ENCODE results near the gene TOMM70.

TOMM70 gene

DNA sequence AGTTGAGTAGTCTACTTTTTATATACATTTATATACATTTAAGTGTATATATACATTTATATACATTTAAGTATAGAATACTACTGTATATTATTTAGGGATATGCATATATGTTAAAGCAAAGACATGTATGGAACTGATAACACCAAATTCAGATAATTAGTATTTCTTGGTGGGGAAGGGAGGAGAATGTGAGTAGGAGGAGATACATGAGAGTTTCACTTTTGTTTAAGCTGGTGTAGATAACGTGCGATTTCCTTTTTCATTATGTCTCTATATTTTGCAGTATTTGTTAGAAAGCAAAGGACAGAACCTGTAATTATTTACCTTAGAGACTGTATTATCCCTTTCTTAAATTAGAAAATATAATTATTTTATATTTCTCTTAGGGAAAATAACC lies 83.0 kb downstream of the TOMM70 start:
- ATAC-seq: no peak
- no peak for TF ChIP-seq ESRRG (CRISPR knock-in tag; IDR thresholded peaks at IDR 0.05)
- TF ChIP-seq OSR1 (CRISPR knock-in tag; IDR thresholded peaks at IDR 0.05): no peak
- TF ChIP-seq RARB (CRISPR knock-in tag; IDR thresholded peaks at IDR 0.05): no peak
- no peak for TF ChIP-seq PPARA (CRISPR knock-in tag; IDR thresholded peaks at IDR 0.05; ENCODE audit: borderline replicate concordance)
- TF ChIP-seq CSDC2 (CRISPR knock-in tag; IDR thresholded peaks at IDR 0.05): no peak
- TF ChIP-seq GLIS3 (CRISPR knock-in tag; IDR thresholded peaks at IDR 0.05): no peak
- no peak for TF ChIP-seq ZNF70 (CRISPR knock-in tag; IDR thresholded peaks at IDR 0.05)
- TF ChIP-seq, protein P1, sequence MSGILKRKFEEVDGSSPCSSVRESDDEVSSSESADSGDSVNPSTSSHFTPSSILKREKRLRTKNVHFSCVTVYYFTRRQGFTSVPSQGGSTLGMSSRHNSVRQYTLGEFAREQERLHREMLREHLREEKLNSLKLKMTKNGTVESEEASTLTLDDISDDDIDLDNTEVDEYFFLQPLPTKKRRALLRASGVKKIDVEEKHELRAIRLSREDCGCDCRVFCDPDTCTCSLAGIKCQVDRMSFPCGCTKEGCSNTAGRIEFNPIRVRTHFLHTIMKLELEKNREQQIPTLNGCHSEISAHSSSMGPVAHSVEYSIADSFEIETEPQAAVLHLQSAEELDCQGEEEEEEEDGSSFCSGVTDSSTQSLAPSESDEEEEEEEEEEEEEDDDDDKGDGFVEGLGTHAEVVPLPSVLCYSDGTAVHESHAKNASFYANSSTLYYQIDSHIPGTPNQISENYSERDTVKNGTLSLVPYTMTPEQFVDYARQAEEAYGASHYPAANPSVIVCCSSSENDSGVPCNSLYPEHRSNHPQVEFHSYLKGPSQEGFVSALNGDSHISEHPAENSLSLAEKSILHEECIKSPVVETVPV (CRISPR knock-in tag; IDR thresholded peaks at IDR 0.05): no peak
- TF ChIP-seq ZC3H10 (CRISPR knock-in tag; IDR thresholded peaks at IDR 0.05): no peak
- TF ChIP-seq BACH2 (CRISPR knock-in tag; IDR thresholded peaks at IDR 0.05; ENCODE audit: borderline replicate concordance): no peak
- TF ChIP-seq SNAI2 (CRISPR knock-in tag; IDR thresholded peaks at IDR 0.05): no peak
- TF ChIP-seq TOX (CRISPR knock-in tag; IDR thresholded peaks at IDR 0.05; ENCODE audit: borderline replicate concordance): no peak
- TF ChIP-seq, protein P2, sequence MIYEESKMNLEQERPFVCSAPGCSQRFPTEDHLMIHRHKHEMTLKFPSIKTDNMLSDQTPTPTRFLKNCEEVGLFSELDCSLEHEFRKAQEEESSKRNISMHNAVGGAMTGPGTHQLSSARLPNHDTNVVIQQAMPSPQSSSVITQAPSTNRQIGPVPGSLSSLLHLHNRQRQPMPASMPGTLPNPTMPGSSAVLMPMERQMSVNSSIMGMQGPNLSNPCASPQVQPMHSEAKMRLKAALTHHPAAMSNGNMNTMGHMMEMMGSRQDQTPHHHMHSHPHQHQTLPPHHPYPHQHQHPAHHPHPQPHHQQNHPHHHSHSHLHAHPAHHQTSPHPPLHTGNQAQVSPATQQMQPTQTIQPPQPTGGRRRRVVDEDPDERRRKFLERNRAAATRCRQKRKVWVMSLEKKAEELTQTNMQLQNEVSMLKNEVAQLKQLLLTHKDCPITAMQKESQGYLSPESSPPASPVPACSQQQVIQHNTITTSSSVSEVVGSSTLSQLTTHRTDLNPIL (CRISPR knock-in tag; IDR thresholded peaks at IDR 0.05; ENCODE audit: low read depth): no peak
- TF ChIP-seq, protein P3, sequence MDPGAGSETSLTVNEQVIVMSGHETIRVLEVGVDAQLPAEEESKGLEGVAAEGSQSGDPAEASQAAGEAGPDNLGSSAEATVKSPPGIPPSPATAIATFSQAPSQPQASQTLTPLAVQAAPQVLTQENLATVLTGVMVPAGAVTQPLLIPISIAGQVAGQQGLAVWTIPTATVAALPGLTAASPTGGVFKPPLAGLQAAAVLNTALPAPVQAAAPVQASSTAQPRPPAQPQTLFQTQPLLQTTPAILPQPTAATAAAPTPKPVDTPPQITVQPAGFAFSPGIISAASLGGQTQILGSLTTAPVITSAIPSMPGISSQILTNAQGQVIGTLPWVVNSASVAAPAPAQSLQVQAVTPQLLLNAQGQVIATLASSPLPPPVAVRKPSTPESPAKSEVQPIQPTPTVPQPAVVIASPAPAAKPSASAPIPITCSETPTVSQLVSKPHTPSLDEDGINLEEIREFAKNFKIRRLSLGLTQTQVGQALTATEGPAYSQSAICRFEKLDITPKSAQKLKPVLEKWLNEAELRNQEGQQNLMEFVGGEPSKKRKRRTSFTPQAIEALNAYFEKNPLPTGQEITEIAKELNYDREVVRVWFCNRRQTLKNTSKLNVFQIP (CRISPR knock-in tag; IDR thresholded peaks at IDR 0.05; ENCODE audit: borderline replicate concordance, low read depth): no peak
- TF ChIP-seq ZFP3 (CRISPR knock-in tag; IDR thresholded peaks at IDR 0.05): no peak

DNA sequence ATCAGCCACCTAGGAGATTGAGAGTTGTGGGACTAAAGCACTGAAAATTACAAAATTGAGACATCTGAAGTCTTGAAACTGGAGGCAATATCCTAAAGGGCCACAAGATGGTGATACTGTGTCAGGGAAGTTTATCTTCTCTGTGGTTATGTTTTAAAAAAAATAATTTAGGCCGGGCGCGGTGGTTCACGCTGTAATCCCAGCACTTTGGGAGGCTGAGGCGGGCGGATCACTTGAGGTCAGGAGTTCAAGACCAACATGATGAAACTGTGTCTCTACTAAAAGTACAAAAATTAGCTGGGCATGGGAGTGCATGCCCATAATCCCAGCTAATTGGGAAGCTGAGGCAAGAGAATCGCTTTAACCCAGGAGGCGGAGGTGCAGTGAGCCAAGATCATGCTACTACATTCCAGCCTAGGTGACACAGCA lies 84.2 kb downstream of the TOMM70 start:
- TF ChIP-seq ESRRG (CRISPR knock-in tag; IDR thresholded peaks at IDR 0.05): no peak
- TF ChIP-seq OSR1 (CRISPR knock-in tag; IDR thresholded peaks at IDR 0.05): no peak
- TF ChIP-seq, protein P3 (CRISPR knock-in tag; IDR thresholded peaks at IDR 0.05; ENCODE audit: borderline replicate concordance, low read depth): no peak
- TF ChIP-seq, protein P4, sequence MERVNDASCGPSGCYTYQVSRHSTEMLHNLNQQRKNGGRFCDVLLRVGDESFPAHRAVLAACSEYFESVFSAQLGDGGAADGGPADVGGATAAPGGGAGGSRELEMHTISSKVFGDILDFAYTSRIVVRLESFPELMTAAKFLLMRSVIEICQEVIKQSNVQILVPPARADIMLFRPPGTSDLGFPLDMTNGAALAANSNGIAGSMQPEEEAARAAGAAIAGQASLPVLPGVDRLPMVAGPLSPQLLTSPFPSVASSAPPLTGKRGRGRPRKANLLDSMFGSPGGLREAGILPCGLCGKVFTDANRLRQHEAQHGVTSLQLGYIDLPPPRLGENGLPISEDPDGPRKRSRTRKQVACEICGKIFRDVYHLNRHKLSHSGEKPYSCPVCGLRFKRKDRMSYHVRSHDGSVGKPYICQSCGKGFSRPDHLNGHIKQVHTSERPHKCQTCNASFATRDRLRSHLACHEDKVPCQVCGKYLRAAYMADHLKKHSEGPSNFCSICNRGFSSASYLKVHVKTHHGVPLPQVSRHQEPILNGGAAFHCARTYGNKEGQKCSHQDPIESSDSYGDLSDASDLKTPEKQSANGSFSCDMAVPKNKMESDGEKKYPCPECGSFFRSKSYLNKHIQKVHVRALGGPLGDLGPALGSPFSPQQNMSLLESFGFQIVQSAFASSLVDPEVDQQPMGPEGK (CRISPR knock-in tag; IDR thresholded peaks at IDR 0.05; ENCODE audit: borderline replicate concordance): no peak
- TF ChIP-seq CSDC2 (CRISPR knock-in tag; IDR thresholded peaks at IDR 0.05): no peak
- peak; percentile 75 for ATAC-seq

Measured in SK-N-SH treated with all-trans-retinoic acid at 6 μM for 48 hours (cell line).